ENCODE results near the gene GRIN1. TPM values are rescaled to one million over a fixed set of nuclear protein-coding genes. Genes with fewer than 3 reads are reported as not detected.

The GRIN1 gene
- total and polyA plus RNA-seq, 10 of the 15 experiments (the other 5 are each of a cell fraction or from before 2014, with no cell fraction given): 0.05 to 0.10 (median 0.06) TPM; not detected in 6

GRCh38 chr9:137205126-137206069 lies 66.4 kb downstream of the GRIN1 start, which contains the start of the genes NDOR1 and TMEM203:
Gene NDOR1, plus strand, starts transcription at chr9:137205700. Its CDS starts 78 bp downstream, at chr9:137205778.
Gene TMEM203, minus strand, starts transcription at chr9:137205648. Its CDS starts 234 bp downstream, at chr9:137205414.
- ChIA-PET RAD21 (ENCODE audit: unreplicated experiment) (interaction anchor here (1.3 to 1.6 kb wide), 3 partner anchors 16 to 17 kb away, joined by 3 to 9 read pairs (median 5); partner anchors contain the start of genes RNF208 and SSNA1), SMC1A (ENCODE audit: uncharacterized antibody, unreplicated experiment) (no interaction called here), POLR2A (interaction anchor here (1.3 to 8.0 kb wide), 8 partner anchors 16 to 136 kb away, joined by 3 to 68 read pairs (median 6); partner anchors contain the start of genes CYSRT1, MAN1B1, NELFB and RNF208), CTCF (interaction anchor here (1.3 to 2.2 kb wide), 6 partner anchors 16 to 137 kb away, joined by 3 to 10 read pairs (median 6); partner anchors contain the start of genes ANAPC2, RNF224 and SSNA1)
- H3K4me1 ChIP-seq (ENCODE audit: control insufficient read depth, insufficient read depth, low read length): peaks cover 38% of the 10 kb centered on the region
- 1% methylated on average over 93 of the region's 98 CpGs for WGBS (ENCODE audit: insufficient coverage, insufficient replicate concordance, low lambda C conversion rate, missing lambda C conversion rate)
- H3K9ac ChIP-seq (ENCODE audit: control insufficient read depth, insufficient read depth, low read length): peak within 1 kb of the TSS; percentile 98
- H3K4me2 ChIP-seq (ENCODE audit: control insufficient read depth, insufficient read depth): peak within 1 kb of the TSS; percentile 93
- DNase-seq (ENCODE audit: low read depth, low spot score) (peak; percentile 19), ATAC-seq (peak; percentile 64), FAIRE-seq (peak; percentile 27)
- peak within 1 kb of the TSS; percentile 95 for H3K4me3 ChIP-seq
- H3K36me3 ChIP-seq (ENCODE audit: control insufficient read depth in 2 of 2, insufficient read depth in 2 of 2, low read length in 1 of 2): 0 out of 4 replicates have a peak, but pooled peaks cover 0 to 4% of the 10 kb centered on the region in 2 experiments
- peaks cover 45% of the 10 kb centered on the region for H3K79me2 ChIP-seq (ENCODE audit: control insufficient read depth, insufficient read depth, low read length)
- no TSS peak for BruUV-seq (replicated peaks)
- intact Hi-C loops (cut with micrococcal nuclease; ENCODE audit: unreplicated experiment) (no loop called here), in situ Hi-C loops (cut with MboI) (no loop called here)
- no peaks in the 10 kb centered on the region for H4K20me1 ChIP-seq (ENCODE audit: control insufficient read depth, insufficient read depth)
- no peaks in the 10 kb centered on the region for H3K9me3 ChIP-seq (replicated peaks; ENCODE audit: control insufficient read depth, insufficient read depth, low read length)
- H3K27ac ChIP-seq (ENCODE audit: control insufficient read depth, insufficient read depth): peak within 1 kb of the TSS; percentile 75
- peak within 1 kb of the TSS; percentile 81 for H2AFZ ChIP-seq (ENCODE audit: control insufficient read depth, low read depth, low read length)
- H3K27me3 ChIP-seq (replicated peaks in 1 of 2; ENCODE audit: control insufficient read depth in 2 of 2, insufficient read depth in 2 of 2, low read length in 1 of 2): no peaks in the 10 kb centered on the region
- TF ChIP-seq ATF2 (IDR thresholded peaks at IDR 0.05; ENCODE audit: low read length): no peak
- TF ChIP-seq ZZZ3 (IDR thresholded peaks at IDR 0.05; ENCODE audit: control insufficient read depth, insufficient read length, low read depth): no peak
- peak; percentile 82 for TF ChIP-seq DPF2 (IDR thresholded peaks at IDR 0.05)
- TF ChIP-seq TBL1XR1 (IDR thresholded peaks at IDR 0.05; ENCODE audit: low read depth, low read length): no peak
- TF ChIP-seq HDAC2 (IDR thresholded peaks at IDR 0.05): no peak
- TF ChIP-seq SMAD1 (IDR thresholded peaks at IDR 0.05; ENCODE audit: low read depth, partially characterized antibody): no peak
- no peak; the same call in 1 of the 2 replicates for TF ChIP-seq ASH2L (IDR thresholded peaks at IDR 0.05; ENCODE audit: borderline replicate concordance, low read depth)
- TF ChIP-seq KLF5 (IDR thresholded peaks at IDR 0.05; ENCODE audit: partially characterized antibody): no peak
- peak; percentile 67 for TF ChIP-seq SIX5 (IDR thresholded peaks at IDR 0.05; ENCODE audit: low read depth, low read length, severe bottlenecking)
- no peak for TF ChIP-seq ESRRA (IDR thresholded peaks at IDR 0.05; ENCODE audit: low read length)
- peak; percentile 35; the same call in 1 of the 2 replicates for TF ChIP-seq STAT1 (conservative IDR thresholded peaks at IDR 0.05)
- no peak for TF ChIP-seq MLLT1 (IDR thresholded peaks at IDR 0.05)
- TF ChIP-seq SKIL (IDR thresholded peaks at IDR 0.05; ENCODE audit: low read depth, poor library complexity, severe bottlenecking): no peak
- TF ChIP-seq BCL3 (IDR thresholded peaks at IDR 0.05; ENCODE audit: borderline replicate concordance, insufficient read depth, low read depth, low read length, poor library complexity, severe bottlenecking): no peak
- peak; percentile 82 for TF ChIP-seq HCFC1 (IDR thresholded peaks at IDR 0.05; ENCODE audit: low read length)
- no peak for TF ChIP-seq CBX3 (IDR thresholded peaks at IDR 0.05; ENCODE audit: borderline replicate concordance, low read depth)
- TF ChIP-seq BCL11A (IDR thresholded peaks at IDR 0.05; ENCODE audit: low read depth, low read length): no peak
